Panc1 (cell line): ENCODE data around the gene MEF2A. TPM values are rescaled to one million over a fixed set of nuclear protein-coding genes. Genes with fewer than 3 reads are reported as not detected.

ENCODE experiments used
- ATAC-seq: fragments of 200-7000 bp; cut with Tn5 transposase; 2 replicates; pipeline ENCODE4 v1.9.1; 2020; ENCODE audit warnings: mild to moderate bottlenecking, moderate library complexity
- BruUV-seq: library from RNA; stranded (reverse); fragments of 400-500 nt; replicated peaks from 2 replicates; lab custom pipeline; 2021; lab: Mats Ljungman, UMichigan
- CTCF ChIA-PET: fragments of 300-600 bp; sonication (Branson Sonifier 250); formaldehyde crosslinking; loops from one replicate; lab custom pipeline; 2022; ENCODE audit warnings: antibody characterized with exemption; lab: Charles Lee
- POLR2A ChIA-PET: fragments of 300-600 bp; sonication (Branson Sonifier 250); formaldehyde crosslinking; loops from one replicate; lab custom pipeline; 2022; ENCODE audit warnings: antibody characterized with exemption; lab: Charles Lee
- DNase-seq: peaks from one replicate; pipeline ENCODE4 v3.0.0-alpha.2; 2010; ENCODE audit warnings: low read depth, low spot score
- H3K27ac ChIP-seq: 2 replicates; pipeline ENCODE4 v1.5.1; 2011; ENCODE audit warnings: mild to moderate bottlenecking, low read length, inconsistent platforms
- H3K27me3 ChIP-seq: fragments of 200-500 bp; sonication (Bioruptor generic); 2 replicates; pipeline ENCODE4 v1.6.0; 2014; ENCODE audit warnings: low read length, inconsistent platforms; ENCODE audit not compliant: control insufficient read depth, insufficient read depth
- H3K36me3 ChIP-seq: fragments of 200-500 bp; sonication (Bioruptor generic); 2 replicates; pipeline ENCODE4 v1.5.1; 2014; ENCODE audit warnings: inconsistent platforms, mild to moderate bottlenecking, low read length, moderate library complexity; ENCODE audit not compliant: control insufficient read depth, insufficient read depth
- H3K4me1 ChIP-seq: 2 replicates; pipeline ENCODE4 v1.5.1; 2011; ENCODE audit warnings: inconsistent platforms, mild to moderate bottlenecking, low read length, moderate library complexity; ENCODE audit not compliant: control insufficient read depth, insufficient read depth
- H3K4me3 ChIP-seq, 2 experiments: 2 replicates each; pipeline ENCODE4 v1.5.1; 2011 to 2012; ENCODE audit warnings: low read depth in 2 of 2, low read length in 2 of 2, mild to moderate bottlenecking in 2 of 2, inconsistent platforms in 1 of 2, moderate library complexity in 1 of 2
- H3K9me3 ChIP-seq: fragments of 200-500 bp; sonication (Bioruptor generic); 2 replicates; pipeline ENCODE4 v1.5.1; 2014; ENCODE audit warnings: low read depth, mild to moderate bottlenecking, inconsistent platforms, low read length, moderate library complexity; ENCODE audit not compliant: control insufficient read depth, insufficient read depth
- CTCF ChIP-seq: fragments of 450-650 bp; IDR thresholded peaks from 2 replicates; pipeline ENCODE4 v1.5.1; 2017; ENCODE audit warnings: mild to moderate bottlenecking
- POLR2AphosphoS5 ChIP-seq: IDR thresholded peaks from 2 replicates; pipeline ENCODE4 v1.6.1; 2012; ENCODE audit warnings: mild to moderate bottlenecking, low read depth, low read length, moderate library complexity
- SIN3A ChIP-seq: IDR thresholded peaks from 2 replicates; pipeline ENCODE4 v1.6.1; 2012; ENCODE audit warnings: low read depth, mild to moderate bottlenecking, low read length, moderate library complexity, borderline replicate concordance; ENCODE audit not compliant: insufficient read depth
- TCF7L2 ChIP-seq: IDR thresholded peaks from 2 replicates; pipeline ENCODE4 v1.6.1; 2011; ENCODE audit warnings: mild to moderate bottlenecking, low read depth, low read length, inconsistent platforms
- in situ Hi-C: cut with HindIII; loops from 2 replicates; pipeline ENCODE4 v1.10.0; 2016; ENCODE audit warnings: low sequenced_read_pairs, low pct_unique_long_range_greater_than_20kb
- intact Hi-C: fragments of 100-400 bp; cut with micrococcal nuclease; formaldehyde crosslinking; loops from one replicate; pipeline ENCODE4 v1.10.0; 2022; ENCODE audit not compliant: unreplicated experiment
- total RNA-seq: library from RNA; stranded (reverse); gene quantifications from one replicate; pipeline ENCODE4 v1.2.1, GENCODE V29; 2021; ENCODE audit not compliant: unreplicated experiment
- TF ChIP-seq, protein P1 (sequence below), 2 experiments: IDR thresholded peaks; 2 replicates each; pipeline ENCODE4 v1.6.1; 2011 to 2012; ENCODE audit warnings: low read depth in 2 of 2, control low read depth in 1 of 2, low read length in 1 of 2, mild to moderate bottlenecking in 1 of 2, moderate library complexity in 1 of 2; ENCODE audit not compliant: insufficient read depth in 1 of 2

Gene MEF2A
- total RNA-seq, 1 experiment from 2014 or later, result 31.1 TPM

GRCh38 chr15:99736702-99737101 is 170.9 kb downstream of the MEF2A start:
- CTCF ChIA-PET, result no interaction called here
- ATAC-seq, result no peak
- no peak overlapping the region for H3K27ac ChIP-seq
- peaks cover 5% of the 10 kb centered on the region; the same call in 1 of the 2 replicates for H3K4me1 ChIP-seq
- H3K36me3 ChIP-seq, result no peaks in the 10 kb centered on the region
- no TSS peak for BruUV-seq
- TF ChIP-seq POLR2AphosphoS5, result no peak
- TF ChIP-seq, protein P1, sequence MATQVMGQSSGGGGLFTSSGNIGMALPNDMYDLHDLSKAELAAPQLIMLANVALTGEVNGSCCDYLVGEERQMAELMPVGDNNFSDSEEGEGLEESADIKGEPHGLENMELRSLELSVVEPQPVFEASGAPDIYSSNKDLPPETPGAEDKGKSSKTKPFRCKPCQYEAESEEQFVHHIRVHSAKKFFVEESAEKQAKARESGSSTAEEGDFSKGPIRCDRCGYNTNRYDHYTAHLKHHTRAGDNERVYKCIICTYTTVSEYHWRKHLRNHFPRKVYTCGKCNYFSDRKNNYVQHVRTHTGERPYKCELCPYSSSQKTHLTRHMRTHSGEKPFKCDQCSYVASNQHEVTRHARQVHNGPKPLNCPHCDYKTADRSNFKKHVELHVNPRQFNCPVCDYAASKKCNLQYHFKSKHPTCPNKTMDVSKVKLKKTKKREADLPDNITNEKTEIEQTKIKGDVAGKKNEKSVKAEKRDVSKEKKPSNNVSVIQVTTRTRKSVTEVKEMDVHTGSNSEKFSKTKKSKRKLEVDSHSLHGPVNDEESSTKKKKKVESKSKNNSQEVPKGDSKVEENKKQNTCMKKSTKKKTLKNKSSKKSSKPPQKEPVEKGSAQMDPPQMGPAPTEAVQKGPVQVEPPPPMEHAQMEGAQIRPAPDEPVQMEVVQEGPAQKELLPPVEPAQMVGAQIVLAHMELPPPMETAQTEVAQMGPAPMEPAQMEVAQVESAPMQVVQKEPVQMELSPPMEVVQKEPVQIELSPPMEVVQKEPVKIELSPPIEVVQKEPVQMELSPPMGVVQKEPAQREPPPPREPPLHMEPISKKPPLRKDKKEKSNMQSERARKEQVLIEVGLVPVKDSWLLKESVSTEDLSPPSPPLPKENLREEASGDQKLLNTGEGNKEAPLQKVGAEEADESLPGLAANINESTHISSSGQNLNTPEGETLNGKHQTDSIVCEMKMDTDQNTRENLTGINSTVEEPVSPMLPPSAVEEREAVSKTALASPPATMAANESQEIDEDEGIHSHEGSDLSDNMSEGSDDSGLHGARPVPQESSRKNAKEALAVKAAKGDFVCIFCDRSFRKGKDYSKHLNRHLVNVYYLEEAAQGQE (IDR thresholded peaks at IDR 0.05; ENCODE audit: insufficient read depth in 1 of 2, low read depth in 2 of 2, low read length in 1 of 2), result no peak
- TF ChIP-seq SIN3A, result no peak
- no peak for TF ChIP-seq TCF7L2
- no peak for TF ChIP-seq CTCF
- no peaks in the 10 kb centered on the region for H3K27me3 ChIP-seq
- in situ Hi-C loops (no loop called here), intact Hi-C loops (no loop called here)
- H3K9me3 ChIP-seq, result no peaks in the 10 kb centered on the region
- no peak overlapping the region for H3K4me3 ChIP-seq
- DNase-seq, result no peak
- POLR2A ChIA-PET, result no interaction called here

- intact Hi-C loops, result no loop called here
- CTCF ChIA-PET, result no interaction called here
- Histone ChIP-seq H3K27ac (no peak overlapping the region), H3K4me3 (no peak overlapping the region), H3K36me3 (no peaks in the 10 kb centered on the region), H3K4me1 (no peaks in the 10 kb centered on the region), H3K9me3 (no peaks in the 10 kb centered on the region), H3K27me3 (no peaks in the 10 kb centered on the region)
- in situ Hi-C loops, result no loop called here
- POLR2A ChIA-PET, result no interaction called here
- DNase-seq, result no peak
- ATAC-seq, result no peak
- BruUV-seq, result no TSS peak
- TF ChIP-seq CTCF (no peak), SIN3A (no peak), POLR2AphosphoS5 (no peak), TCF7L2 (no peak)
- TF ChIP-seq, protein P1 (IDR thresholded peaks at IDR 0.05; ENCODE audit: insufficient read depth in 1 of 2, low read depth in 2 of 2, low read length in 1 of 2), result no peak
Measured at GRCh38 chr15:99738021-99738847, 172.4 kb downstream of the MEF2A start.
